HG03442 (cell line): ENCODE results near the gene DDX20.
"Not testable (repeated sequence)": the region's sequence is repeated elsewhere in the genome, so short reads cannot be mapped to it uniquely, and the experiment has no call there.

ENCODE experiments used
- ATAC-seq: cut with Tn5 transposase; IDR thresholded peaks from one replicate; pipeline ENCODE4 v1.9.1; 2021; ENCODE audit warnings: mild to moderate bottlenecking, moderate library complexity; ENCODE audit not compliant: unreplicated experiment

The DDX20 gene

GRCh38 chr1:111732718-111733117, 23.0 kb upstream of the DDX20 start:
- ATAC-seq = no peak

GRCh38 chr1:111733183-111733991, 22.3 kb upstream of the DDX20 start:
- no peak for ATAC-seq

- ATAC-seq = no peak
Measured at GRCh38 chr1:111733992-111734341, 21.7 kb upstream of the DDX20 start.

- no peak for ATAC-seq
Measured at GRCh38 chr1:111734426-111734825, 21.3 kb upstream of the DDX20 start.

- no peak for ATAC-seq
Measured at GRCh38 chr1:111734856-111735255, 20.8 kb upstream of the DDX20 start.

GRCh38 chr1:111735321-111735720, 20.4 kb upstream of the DDX20 start:
- no peak for ATAC-seq

- ATAC-seq = no peak
Measured at GRCh38 chr1:111735858-111736544, 19.7 kb upstream of the DDX20 start.

GRCh38 chr1:111736548-111737215, 19.0 kb upstream of the DDX20 start:
- no peak for ATAC-seq

GRCh38 chr1:111737216-111738132, 18.2 kb upstream of the DDX20 start:
- ATAC-seq = no peak

GRCh38 chr1:111738133-111738435, 17.6 kb upstream of the DDX20 start:
- no peak for ATAC-seq

GRCh38 chr1:111738436-111739193, 17.1 kb upstream of the DDX20 start:
- ATAC-seq = peak; percentile 38

- peak; percentile 77 for ATAC-seq
Measured at GRCh38 chr1:111739194-111739924, 16.3 kb upstream of the DDX20 start, which contains the start of gene INKA2. TSS of gene INKA2 (minus strand) at chr1:111739395. CDS start at chr1:111739242, 153 bp downstream.

GRCh38 chr1:111739925-111740765, 15.6 kb upstream of the DDX20 start:
- peak; percentile 2 for ATAC-seq

GRCh38 chr1:111742292-111742691, 13.4 kb upstream of the DDX20 start:
- ATAC-seq = not testable (repeated sequence)

GRCh38 chr1:111742938-111743549, 12.7 kb upstream of the DDX20 start:
- no peak for ATAC-seq

GRCh38 chr1:111743679-111744101, 12.0 kb upstream of the DDX20 start:
- ATAC-seq = no peak

- ATAC-seq = no peak
Measured at GRCh38 chr1:111745675-111746613, 9.8 kb upstream of the DDX20 start.
